Spleen (tissue), 7 donors: ENCODE measurements around the gene S1PR5.

Experiments used
- CTCF ChIP-seq, 11 experiments: fragments of 200-600 bp in 7 of 11; fragments of 450-650 bp in 4 of 11; sonication (generic) in 4 of 11; IDR thresholded peaks in 8 of 11; conservative IDR thresholded peaks in 3 of 11; 1 replicate in 7 of 11; 2 replicates in 4 of 11; pipeline versions ENCODE4 v1.4.0 to v1.8.0; 2016 to 2021; ENCODE audit warnings: antibody characterized with exemption in 11 of 11, inconsistent platforms in 4 of 11, mild to moderate bottlenecking in 1 of 11
- POLR2A ChIP-seq, 3 donors: fragments of 450-650 bp; IDR thresholded peaks; one replicate each; pipeline ENCODE4 v1.5.1; 2017; ENCODE audit warnings: antibody characterized with exemption in 3 of 3, mild to moderate bottlenecking in 1 of 3
- POLR2AphosphoS5 ChIP-seq, 3 donors: sonication (generic); formaldehyde crosslinking; IDR thresholded peaks; one replicate each; pipeline ENCODE4 v1.5.1; 2017; ENCODE audit warnings: antibody characterized with exemption in 3 of 3
- donor health status: DM: no; HTN: no; CAD: no; lungs with moderate emphysema.
- donor health status: DM: no; HTN: no; CAD: no.
- donor health status: DM: no; HTN: no; CAD: no.

DNA sequence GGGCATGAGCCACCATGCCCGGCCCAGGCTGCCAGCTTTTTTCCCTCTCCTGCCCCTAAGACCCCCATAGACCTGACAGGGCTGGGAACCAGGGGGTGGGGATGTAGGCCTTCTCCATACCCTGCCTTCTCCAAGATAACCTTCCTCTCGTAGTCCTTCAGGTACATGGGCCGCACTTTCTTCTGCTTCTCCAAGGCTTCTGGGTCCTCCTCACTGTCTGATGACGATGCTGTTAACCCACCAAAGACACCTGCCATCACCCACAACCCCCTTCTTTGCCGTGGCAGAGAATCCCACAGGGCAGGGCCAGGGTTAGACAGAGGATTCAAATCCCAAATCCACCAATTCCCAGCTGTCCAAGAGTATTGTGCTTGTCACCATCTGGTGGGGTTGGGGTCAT is 45.4 kb upstream of the S1PR5 start:
- no peak for TF ChIP-seq CTCF (IDR thresholded peaks at IDR 0.05 in 8 of 11, conservative IDR thresholded peaks at IDR 0.05 in 3 of 11)
- TF ChIP-seq POLR2A (IDR thresholded peaks at IDR 0.05) = no peak
- TF ChIP-seq POLR2AphosphoS5 (IDR thresholded peaks at IDR 0.05) = no peak
